GM19463 (cell line): ENCODE data around the gene MRPS15.

Experiments
- ATAC-seq: cut with Tn5 transposase; IDR thresholded peaks from one replicate; pipeline ENCODE4 v1.9.1; 2021; ENCODE audit warnings: mild to moderate bottlenecking, moderate library complexity; ENCODE audit not compliant: unreplicated experiment

Gene MRPS15

DNA sequence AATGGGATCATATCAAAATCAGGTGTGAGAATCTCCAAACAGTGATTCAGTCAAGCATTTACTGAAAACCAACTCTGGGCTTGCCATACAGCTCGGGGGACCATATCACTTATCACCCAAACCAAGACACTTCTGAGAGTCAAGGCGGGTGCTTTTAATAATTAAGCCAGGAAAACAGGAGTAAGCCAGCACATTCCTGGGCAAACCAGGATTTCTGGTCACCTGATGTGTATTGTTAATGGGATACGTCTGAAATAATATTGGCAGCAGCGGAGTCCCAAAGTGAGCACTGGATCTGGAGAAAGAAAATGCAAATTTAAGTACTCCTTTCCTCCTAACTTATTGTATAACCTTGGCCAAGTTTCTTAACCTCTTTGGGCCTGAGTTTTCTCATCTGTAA is 31.6 kb downstream of the MRPS15 start:
- ATAC-seq: no peak

DNA sequence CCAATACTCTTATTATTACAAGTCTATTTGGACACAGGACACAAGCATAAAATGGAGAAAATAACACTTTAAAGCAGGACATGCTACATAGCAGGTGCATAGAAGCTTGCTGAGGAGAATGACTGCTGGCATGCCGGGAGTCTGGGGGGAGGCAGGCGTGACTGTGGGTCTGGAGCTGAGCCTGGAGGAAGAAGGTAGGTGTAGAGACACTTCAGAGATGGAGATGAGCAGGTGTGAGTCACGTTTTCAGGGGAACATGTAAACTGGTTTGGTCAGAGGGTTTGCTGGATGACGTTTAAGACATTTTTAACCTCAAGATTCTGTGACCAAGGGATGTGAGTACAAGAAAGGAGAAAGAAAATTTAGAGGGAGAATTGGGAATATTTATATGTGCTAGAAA is 38.4 kb downstream of the MRPS15 start:
- no peak for ATAC-seq

GRCh38 chr1:36421649-36422048 is 42.5 kb downstream of the MRPS15 start:
- ATAC-seq: no peak

- no peak for ATAC-seq
Observed at GRCh38 chr1:36420836-36421317, 43.3 kb downstream of the MRPS15 start.

- no peak for ATAC-seq
Observed at GRCh38 chr1:36420409-36420808, 43.8 kb downstream of the MRPS15 start.

DNA sequence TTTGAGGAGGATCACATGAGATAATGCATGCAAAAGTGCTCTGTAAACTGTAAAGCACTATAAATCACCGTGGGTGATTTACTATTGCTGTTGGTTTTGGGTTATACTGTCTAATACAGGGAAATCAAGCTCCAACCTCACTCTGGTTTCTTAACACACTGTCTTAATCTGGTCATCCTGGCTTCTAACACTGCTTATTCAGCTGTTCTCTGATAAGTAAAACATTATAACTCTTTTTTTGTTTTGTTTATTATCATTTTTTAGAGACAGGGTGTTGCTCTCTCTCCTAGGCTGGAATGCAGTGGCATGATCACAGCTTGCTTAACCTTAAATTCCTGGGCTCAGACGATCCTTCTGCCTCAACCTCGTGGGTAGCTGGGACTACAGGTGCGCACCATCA is 44.6 kb downstream of the MRPS15 start:
- ATAC-seq: no peak

DNA sequence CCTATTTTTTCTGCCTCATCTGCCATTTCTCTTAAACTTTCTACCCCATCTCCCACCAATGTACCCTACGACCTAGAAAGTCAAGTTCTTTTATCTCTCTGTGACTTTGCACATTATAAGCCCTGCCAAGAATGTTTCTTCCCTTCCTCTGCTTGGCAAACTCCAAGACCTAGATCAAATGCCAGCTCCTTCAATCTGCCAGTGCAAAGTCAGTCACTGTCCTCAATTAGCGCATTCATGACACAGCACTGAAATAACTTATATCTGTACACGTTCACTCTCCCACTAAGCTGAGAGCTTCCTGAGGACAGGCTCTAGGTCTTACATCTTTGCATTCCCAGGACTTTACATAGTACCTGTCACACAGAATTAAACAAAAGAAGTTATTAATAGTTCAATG is 45.0 kb downstream of the MRPS15 start:
- ATAC-seq: no peak

DNA sequence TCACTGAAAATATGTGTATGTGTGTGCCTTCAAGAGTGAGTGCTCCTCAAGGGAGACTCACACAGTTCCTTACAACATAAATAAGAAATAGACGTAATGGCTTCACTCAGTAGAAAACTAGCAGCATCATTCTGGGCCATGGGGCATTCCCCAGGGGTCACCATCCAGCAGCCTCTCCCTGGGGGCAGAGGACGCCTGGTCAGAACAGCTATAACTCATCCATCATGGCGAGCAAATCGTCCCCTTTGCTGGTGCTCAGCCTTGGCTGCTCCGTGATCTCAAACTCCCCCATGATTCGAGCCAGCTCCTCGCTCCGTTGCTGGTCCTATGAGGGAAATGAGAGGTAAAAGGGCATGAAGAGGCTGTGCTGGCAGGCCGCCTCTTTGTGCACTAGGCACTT is 46.3 kb downstream of the MRPS15 start:
- ATAC-seq: no peak

GRCh38 chr1:36415661-36416326 is 48.4 kb downstream of the MRPS15 start:
- no peak for ATAC-seq

- ATAC-seq: no peak
Observed at GRCh38 chr1:36414384-36414783, 49.8 kb downstream of the MRPS15 start.

GRCh38 chr1:36411674-36412648 is 52.2 kb downstream of the MRPS15 start:
- no peak for ATAC-seq

GRCh38 chr1:36408479-36408878 is 55.7 kb downstream of the MRPS15 start:
- ATAC-seq: no peak

DNA sequence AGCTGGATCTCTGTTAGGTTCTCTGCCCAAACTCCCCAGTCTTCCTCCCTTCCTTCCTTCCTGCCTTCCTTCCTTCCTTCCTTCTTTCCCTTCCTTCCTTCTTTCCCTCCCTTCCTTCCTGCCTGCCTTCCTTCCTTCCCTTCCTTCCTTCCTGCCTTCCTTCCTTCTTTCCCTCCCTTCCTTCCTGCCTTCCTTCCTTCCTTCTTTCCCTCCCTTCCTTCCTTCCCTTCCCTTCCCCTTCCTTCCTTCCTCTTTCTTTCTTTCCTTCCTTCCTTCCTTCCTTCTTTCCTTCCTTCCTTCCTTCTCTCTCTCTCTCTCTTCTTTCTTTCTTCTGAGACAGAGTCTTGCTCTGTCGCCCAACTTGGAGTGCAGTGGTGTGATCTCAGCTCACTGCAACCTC is 57.7 kb downstream of the MRPS15 start:
- ATAC-seq: no peak
